ENCODE measurements around the gene TANGO6. TPM values are rescaled to one million over a fixed set of nuclear protein-coding genes. Genes with fewer than 3 reads are reported as not detected.

Gene TANGO6
- total RNA-seq, 1 donor from 2014 or later, result 35.5 TPM

- DNase-seq (ENCODE audit: low spot score), result no peak
- H3K4me3 Mint-ChIP-seq, result no peak overlapping the region
- intact Hi-C loops (cut with micrococcal nuclease), result no loop called here
- H3K27me3 Mint-ChIP-seq (ENCODE audit: insufficient read depth), result no peaks in the 10 kb centered on the region
- H3K36me3 Mint-ChIP-seq (ENCODE audit: low read depth), result no peaks in the 10 kb centered on the region
- H3K9me3 Mint-ChIP-seq, result no peaks in the 10 kb centered on the region
- no peaks in the 10 kb centered on the region for H3K4me1 Mint-ChIP-seq (ENCODE audit: low read depth)
- no peak overlapping the region for H3K27ac Mint-ChIP-seq
Measured at GRCh38 chr16:69079697-69080096, 236.4 kb downstream of the TANGO6 start.

GRCh38 chr16:69083306-69083941, 240.1 kb downstream of the TANGO6 start:
- H3K36me3 Mint-ChIP-seq (ENCODE audit: low read depth), result no peaks in the 10 kb centered on the region
- no peaks in the 10 kb centered on the region for H3K27me3 Mint-ChIP-seq (ENCODE audit: insufficient read depth)
- H3K4me1 Mint-ChIP-seq (ENCODE audit: low read depth), result no peaks in the 10 kb centered on the region
- intact Hi-C loops (cut with micrococcal nuclease), result no loop called here
- no peaks in the 10 kb centered on the region for H3K9me3 Mint-ChIP-seq
- no peak overlapping the region for H3K4me3 Mint-ChIP-seq
- no peak for DNase-seq (ENCODE audit: low spot score)
- H3K27ac Mint-ChIP-seq, result no peak overlapping the region

GRCh38 chr16:69084289-69084688, 241.0 kb downstream of the TANGO6 start:
- Mint-ChIP-seq H3K27ac (no peak overlapping the region), H3K4me1 (ENCODE audit: low read depth) (peaks cover 6% of the 10 kb centered on the region), H3K4me3 (no peak overlapping the region), H3K9me3 (no peaks in the 10 kb centered on the region), H3K36me3 (ENCODE audit: low read depth) (no peaks in the 10 kb centered on the region), H3K27me3 (ENCODE audit: insufficient read depth) (no peaks in the 10 kb centered on the region)
- no peak for DNase-seq (ENCODE audit: low spot score)
- intact Hi-C loops (cut with micrococcal nuclease), result no loop called here

GRCh38 chr16:69085032-69085695, 241.8 kb downstream of the TANGO6 start:
- no peak overlapping the region for H3K27ac Mint-ChIP-seq
- H3K9me3 Mint-ChIP-seq, result no peaks in the 10 kb centered on the region
- H3K4me3 Mint-ChIP-seq, result no peak overlapping the region
- no peaks in the 10 kb centered on the region for H3K27me3 Mint-ChIP-seq (ENCODE audit: insufficient read depth)
- intact Hi-C loops (cut with micrococcal nuclease), result no loop called here
- H3K36me3 Mint-ChIP-seq (ENCODE audit: low read depth), result no peaks in the 10 kb centered on the region
- peaks cover 6% of the 10 kb centered on the region for H3K4me1 Mint-ChIP-seq (ENCODE audit: low read depth)
- DNase-seq (ENCODE audit: low spot score), result no peak

- DNase-seq (ENCODE audit: low spot score), result no peak
- intact Hi-C loops (cut with micrococcal nuclease), result no loop called here
Measured at GRCh38 chr16:69087161-69087581, 243.8 kb downstream of the TANGO6 start.

GRCh38 chr16:69088684-69089083, 245.4 kb downstream of the TANGO6 start:
- Mint-ChIP-seq H3K4me1 (ENCODE audit: low read depth) (peaks cover 6% of the 10 kb centered on the region), H3K27me3 (ENCODE audit: insufficient read depth) (no peaks in the 10 kb centered on the region), H3K36me3 (ENCODE audit: low read depth) (no peaks in the 10 kb centered on the region), H3K4me3 (no peak overlapping the region), H3K9me3 (no peaks in the 10 kb centered on the region), H3K27ac (no peak overlapping the region)
- no peak for DNase-seq (ENCODE audit: low spot score)
- intact Hi-C loops (cut with micrococcal nuclease), result no loop called here

More at GRCh38 chr16:69087161-69087581, 243.8 kb downstream of the TANGO6 start:
- H3K9me3 Mint-ChIP-seq, result no peaks in the 10 kb centered on the region
- H3K27me3 Mint-ChIP-seq (ENCODE audit: insufficient read depth), result no peaks in the 10 kb centered on the region
- no peaks in the 10 kb centered on the region for H3K36me3 Mint-ChIP-seq (ENCODE audit: low read depth)
- no peak overlapping the region for H3K27ac Mint-ChIP-seq
- peaks cover 6% of the 10 kb centered on the region for H3K4me1 Mint-ChIP-seq (ENCODE audit: low read depth)
- H3K4me3 Mint-ChIP-seq, result no peak overlapping the region

- no peak overlapping the region for H3K27ac Mint-ChIP-seq
- no peaks in the 10 kb centered on the region for H3K9me3 Mint-ChIP-seq
- DNase-seq (ENCODE audit: low spot score), result no peak
- no peak overlapping the region for H3K4me3 Mint-ChIP-seq
- no peaks in the 10 kb centered on the region for H3K36me3 Mint-ChIP-seq (ENCODE audit: low read depth)
- intact Hi-C loops (cut with micrococcal nuclease), result no loop called here
- no peaks in the 10 kb centered on the region for H3K27me3 Mint-ChIP-seq (ENCODE audit: insufficient read depth)
- peaks cover 6% of the 10 kb centered on the region for H3K4me1 Mint-ChIP-seq (ENCODE audit: low read depth)
Measured at GRCh38 chr16:69089091-69089910, 246.0 kb downstream of the TANGO6 start.

GRCh38 chr16:69093974-69094373, 250.6 kb downstream of the TANGO6 start:
- no peak for DNase-seq (ENCODE audit: low spot score)
- Mint-ChIP-seq H3K4me3 (no peak overlapping the region), H3K9me3 (no peaks in the 10 kb centered on the region), H3K27ac (no peak overlapping the region), H3K27me3 (ENCODE audit: insufficient read depth) (no peaks in the 10 kb centered on the region), H3K4me1 (ENCODE audit: low read depth) (peaks cover 3% of the 10 kb centered on the region), H3K36me3 (ENCODE audit: low read depth) (no peaks in the 10 kb centered on the region)
- intact Hi-C loops (cut with micrococcal nuclease), result no loop called here

GRCh38 chr16:69094501-69094900, 251.2 kb downstream of the TANGO6 start:
- H3K9me3 Mint-ChIP-seq, result no peaks in the 10 kb centered on the region
- no peaks in the 10 kb centered on the region for H3K4me1 Mint-ChIP-seq (ENCODE audit: low read depth)
- H3K4me3 Mint-ChIP-seq, result no peak overlapping the region
- intact Hi-C loops (cut with micrococcal nuclease), result no loop called here
- H3K36me3 Mint-ChIP-seq (ENCODE audit: low read depth), result no peaks in the 10 kb centered on the region
- H3K27ac Mint-ChIP-seq, result no peak overlapping the region
- DNase-seq (ENCODE audit: low spot score), result no peak
- H3K27me3 Mint-ChIP-seq (ENCODE audit: insufficient read depth), result no peaks in the 10 kb centered on the region

- intact Hi-C loops (cut with micrococcal nuclease), result no loop called here
- H3K27ac Mint-ChIP-seq, result no peak overlapping the region
Measured at GRCh38 chr16:69095193-69095592, 251.9 kb downstream of the TANGO6 start.

GRCh38 chr16:69100071-69100691, 256.9 kb downstream of the TANGO6 start:
- no peak for DNase-seq (ENCODE audit: low spot score)
- Mint-ChIP-seq H3K9me3 (no peaks in the 10 kb centered on the region), H3K4me1 (ENCODE audit: low read depth) (peaks cover 1% of the 10 kb centered on the region), H3K27me3 (ENCODE audit: insufficient read depth) (peaks cover 16% of the 10 kb centered on the region), H3K4me3 (no peak overlapping the region), H3K27ac (no peak overlapping the region), H3K36me3 (ENCODE audit: low read depth) (peaks cover under 1% of the 10 kb centered on the region)
- intact Hi-C loops (cut with micrococcal nuclease), result loop anchor here (10.0 kb wide), 1 partner anchor 105 kb away; no protein-coding TSS in a partner anchor

More at GRCh38 chr16:69095193-69095592, 251.9 kb downstream of the TANGO6 start:
- Mint-ChIP-seq H3K27me3 (ENCODE audit: insufficient read depth) (peaks cover 2% of the 10 kb centered on the region), H3K36me3 (ENCODE audit: low read depth) (no peaks in the 10 kb centered on the region), H3K4me3 (no peak overlapping the region), H3K9me3 (no peaks in the 10 kb centered on the region), H3K4me1 (ENCODE audit: low read depth) (no peaks in the 10 kb centered on the region)
- DNase-seq (ENCODE audit: low spot score), result no peak

GRCh38 chr16:69105501-69106361, 262.4 kb downstream of the TANGO6 start, which contains the start of gene HAS3:
TSS of gene HAS3 (plus strand) at chr16:69105653. CDS start at chr16:69109396, 3,743 bp downstream.
- Mint-ChIP-seq H3K4me1 (ENCODE audit: low read depth) (peaks cover 7% of the 10 kb centered on the region), H3K27ac (peak within 1 kb of the TSS; percentile 44), H3K9me3 (no peaks in the 10 kb centered on the region), H3K27me3 (ENCODE audit: insufficient read depth) (peaks cover 37% of the 10 kb centered on the region), H3K4me3 (peak within 1 kb of the TSS; percentile 93), H3K36me3 (ENCODE audit: low read depth) (peaks cover 9% of the 10 kb centered on the region)
- intact Hi-C loops (cut with micrococcal nuclease), result loop anchor here (5.0 to 10.0 kb wide), 2 partner anchors 111 to 258 kb away; no protein-coding TSS in a partner anchor
- DNase-seq (ENCODE audit: low spot score), result peak; percentile 25

Data from activated T-helper 1 cell treated with anti-CD3 and anti-CD28 coated beads, Interleukin-12 subunit alpha, Interleukin-12 subunit beta, Interleukin-2, Interleukin-4 antibody, amounts not matched to agents 30 ng/mL and 10 ng/mL and 1 ng/mL, durations not matched to agents 14 hours and 24 hours and 36 hours (primary cell).